Stimulated activated CD8-positive, alpha-beta memory T cell treated with anti-CD3 and anti-CD28 coated beads, Interleukin-12 subunit alpha, Interleukin-12 subunit beta, amount 100 ng/mL, for 4 hours (primary cell): ENCODE results near the gene HRH1.
"Not testable (repeated sequence)": the region's sequence is repeated elsewhere in the genome, so short reads cannot be mapped to it uniquely, and the experiment has no call there.

ENCODE experiments used
- DNase-seq: peaks from one replicate; pipeline ENCODE4 v3.0.0-alpha.2; 2020; ENCODE audit warnings: low read depth

HRH1 gene

DNA sequence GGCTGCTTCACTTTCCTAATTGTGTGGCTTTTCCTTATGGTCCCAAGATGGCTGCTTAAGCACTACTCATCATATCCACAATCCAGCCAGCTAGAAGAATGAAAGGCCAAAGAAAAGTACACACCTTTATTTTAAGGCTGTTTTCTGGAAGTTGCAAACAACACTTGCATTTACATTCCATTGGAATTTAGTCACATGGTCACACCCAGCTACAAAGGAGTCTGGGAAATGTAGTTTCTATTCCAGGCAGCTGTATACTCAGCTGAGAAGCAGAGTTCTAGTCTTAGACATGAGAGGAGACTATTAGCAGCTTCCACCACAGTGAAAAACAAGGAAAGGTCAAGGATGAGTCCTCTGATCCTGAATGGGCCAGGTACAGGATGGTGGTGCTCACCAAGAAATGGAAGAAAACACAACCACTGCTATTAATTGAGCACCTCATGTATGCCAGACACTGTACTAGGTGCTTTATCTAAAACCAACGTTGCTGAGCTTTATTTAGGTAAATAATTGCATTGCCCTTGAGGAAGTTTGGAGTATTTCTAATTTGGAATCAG, 89.9 kb downstream of the HRH1 start:
- no peak for DNase-seq

DNA sequence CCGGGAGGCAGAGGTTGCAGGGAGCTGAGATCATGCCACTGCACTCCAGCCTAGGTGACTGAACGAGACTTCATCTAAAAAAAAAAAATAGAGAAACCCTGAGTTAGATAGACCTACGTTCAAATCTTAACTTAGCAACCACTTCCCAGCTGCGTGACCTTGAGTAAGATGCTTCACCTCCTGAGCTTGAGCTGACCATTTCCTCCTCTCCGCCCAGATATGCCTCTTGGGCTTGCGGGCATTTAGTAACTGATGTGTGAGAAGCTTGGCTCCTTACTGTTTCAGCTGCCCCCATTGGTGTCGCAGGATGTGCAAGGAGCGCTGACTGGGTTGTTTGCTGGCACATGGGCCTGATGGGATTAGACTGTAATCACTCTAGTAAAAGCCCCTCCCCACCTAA, 91.0 kb downstream of the HRH1 start:
- no peak for DNase-seq

DNA sequence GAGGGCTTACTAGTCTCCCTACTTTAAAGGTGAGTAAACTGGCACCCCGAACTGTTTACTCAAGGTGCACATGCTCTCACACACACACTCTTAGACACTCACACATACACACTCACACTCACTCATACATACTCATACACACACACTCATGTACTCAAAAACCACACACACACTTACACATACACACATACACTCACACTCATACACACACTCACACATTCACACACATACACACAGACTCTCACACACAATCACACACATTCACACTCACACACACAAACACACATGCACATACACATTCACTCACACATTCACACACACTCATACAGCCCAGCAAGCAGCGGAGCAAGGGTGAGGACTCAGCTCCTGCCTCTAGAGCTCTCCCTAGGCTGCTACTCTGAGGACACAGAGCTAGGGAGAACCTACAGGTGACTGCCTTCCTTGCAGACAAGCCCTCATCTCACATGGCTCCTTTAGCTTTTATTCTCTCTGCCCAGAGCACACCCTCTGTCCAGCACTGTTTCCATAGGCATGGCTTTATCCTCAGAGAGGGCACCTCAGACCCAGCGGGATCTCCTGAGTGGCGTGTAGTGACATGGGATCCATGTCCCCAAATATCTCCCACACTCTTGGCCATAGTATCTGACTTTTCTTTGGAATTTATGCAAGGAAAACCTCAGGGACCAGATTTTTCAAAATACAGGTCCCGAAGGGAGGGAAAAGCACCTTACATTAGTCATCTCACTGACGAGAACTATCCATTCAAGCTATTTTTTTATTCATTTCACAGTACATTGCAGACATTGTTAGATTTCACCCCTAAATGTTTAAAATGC, 91.8 kb downstream of the HRH1 start:
- no peak for DNase-seq

DNA sequence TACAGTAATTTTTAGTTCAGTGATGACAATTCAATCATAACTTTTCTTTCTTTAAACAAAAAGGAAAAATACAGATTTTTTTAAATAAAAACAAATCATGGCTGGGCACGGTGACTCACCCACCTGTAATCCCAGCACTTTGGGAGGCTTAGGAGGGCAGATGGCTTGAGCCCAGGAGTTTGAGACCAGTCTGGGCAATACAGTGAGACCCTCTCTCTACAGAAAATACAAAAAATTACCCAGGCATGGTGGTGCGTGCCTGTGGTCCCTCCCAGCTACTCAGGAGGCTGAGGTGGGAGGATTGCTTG, 92.3 kb downstream of the HRH1 start:
- DNase-seq, result no peak

DNA sequence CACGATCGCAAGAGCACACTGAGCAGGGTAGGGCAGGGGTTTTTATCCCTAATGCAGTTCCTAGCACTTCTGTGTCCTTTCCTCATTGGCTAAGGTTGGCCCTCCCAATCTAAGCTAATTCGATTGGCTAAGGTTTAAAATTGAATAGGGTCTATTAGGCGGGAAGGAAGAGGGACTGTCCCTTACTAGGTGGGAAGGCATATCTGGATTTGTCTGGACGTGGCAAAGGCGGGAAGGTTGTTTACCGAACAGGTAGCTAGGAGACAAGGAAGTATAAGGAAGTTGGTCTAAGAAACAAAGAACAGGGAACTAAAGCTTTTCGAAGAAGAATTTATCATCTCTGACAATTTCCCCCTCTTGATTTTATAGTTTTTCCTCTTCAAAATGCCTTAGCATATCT, 93.1 kb downstream of the HRH1 start:
- DNase-seq, result no peak

DNA sequence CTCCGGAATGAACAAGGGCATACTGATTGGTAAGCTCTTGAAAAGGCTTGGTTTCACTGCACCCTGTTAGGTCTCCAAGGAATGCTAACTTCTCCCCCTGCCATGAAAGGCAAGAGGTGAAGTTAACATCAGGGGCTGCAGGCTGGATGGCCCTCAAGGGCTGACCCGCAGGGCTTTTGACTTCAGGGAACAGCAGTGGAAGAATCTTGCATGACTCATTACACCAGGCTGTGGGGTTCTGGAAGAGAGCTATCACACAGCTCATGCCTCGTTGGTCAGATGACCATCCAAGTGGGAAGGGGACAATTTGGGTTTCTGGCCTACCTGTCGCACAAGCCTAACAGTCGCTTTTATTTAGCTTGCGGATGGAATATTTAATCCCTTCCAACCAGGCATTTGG, 94.3 kb downstream of the HRH1 start:
- DNase-seq, result no peak

DNA sequence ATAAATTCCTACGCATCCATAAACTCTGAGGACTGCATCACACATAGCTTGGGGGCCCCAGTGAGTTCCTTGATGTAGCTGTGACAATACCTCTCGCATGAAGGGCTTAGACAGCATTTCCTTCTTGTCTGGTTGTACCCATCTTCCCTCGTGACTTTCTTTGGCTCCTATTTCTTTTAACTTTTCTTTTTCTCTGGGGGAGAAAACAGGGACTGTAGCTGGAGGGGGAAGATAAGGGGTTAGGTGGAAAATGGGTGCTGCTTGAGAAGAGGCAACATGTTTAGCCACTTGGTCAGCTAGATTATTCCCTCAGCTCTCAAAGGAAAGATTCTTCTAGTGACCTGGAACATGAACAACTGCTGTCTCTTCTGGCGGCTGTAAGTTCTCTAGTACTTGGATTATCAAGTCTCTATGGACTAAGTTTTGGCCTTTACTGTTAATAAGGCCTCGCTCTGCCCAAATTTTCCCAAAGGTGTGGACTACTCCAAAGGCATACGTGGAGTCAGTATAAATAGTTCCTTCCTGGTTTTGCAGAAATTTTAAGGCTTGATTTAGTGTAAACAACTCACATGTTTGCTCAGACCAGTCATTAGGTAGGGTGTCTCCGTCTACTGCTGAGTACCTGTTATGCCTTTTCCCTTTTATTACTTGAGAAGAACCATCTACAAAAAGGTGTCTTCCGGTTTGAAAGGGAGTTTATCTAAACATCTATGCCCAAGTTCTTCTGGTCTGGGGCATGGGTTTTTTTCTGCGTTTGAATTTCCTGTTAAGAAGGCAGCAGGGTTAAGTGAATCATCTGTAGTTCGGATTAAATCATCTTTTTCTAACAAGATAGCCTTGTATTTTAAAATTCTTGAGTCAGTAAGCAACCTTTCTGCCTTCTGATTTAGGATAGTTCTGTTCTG, 96.9 kb downstream of the HRH1 start:
- DNase-seq, result no peak

DNA sequence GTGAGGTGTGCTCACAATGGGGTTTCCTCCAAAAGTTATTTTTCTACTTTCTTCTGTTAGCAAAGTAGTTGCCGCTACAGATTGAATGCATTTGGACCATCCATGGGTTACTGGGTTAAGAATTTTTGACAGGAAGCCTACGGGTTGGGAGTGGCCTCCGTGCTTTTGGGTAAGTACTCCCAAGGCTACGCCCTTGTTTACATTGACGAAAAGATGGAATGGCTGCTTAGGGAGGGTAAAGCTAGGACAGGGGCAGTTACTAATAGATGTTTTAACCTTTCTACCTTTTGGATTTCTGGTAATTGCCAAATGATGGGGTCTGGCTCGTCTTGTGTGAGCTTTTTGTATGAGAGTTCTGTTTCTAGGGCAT, 97.5 kb downstream of the HRH1 start:
- DNase-seq, result no peak

DNA sequence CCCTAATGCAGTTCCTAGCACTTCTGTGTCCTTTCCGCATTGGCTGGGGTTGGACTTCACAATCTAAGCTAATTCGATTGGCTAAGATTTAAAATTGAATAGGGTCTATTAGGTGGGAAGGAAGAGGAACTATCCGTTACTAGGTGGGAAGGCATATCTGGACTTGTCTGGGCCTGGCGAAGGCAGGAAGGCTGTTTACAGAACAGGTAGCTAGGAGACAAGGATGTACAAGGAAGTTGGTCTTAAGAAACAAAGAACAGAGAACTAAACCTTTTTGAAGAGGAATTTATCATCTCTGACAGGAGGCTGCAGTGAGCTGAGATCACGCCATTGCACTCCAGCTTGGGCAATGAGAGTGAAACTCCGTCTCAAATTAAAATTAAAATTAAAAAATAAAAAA, 100.6 kb downstream of the HRH1 start:
- DNase-seq, result no peak

DNA sequence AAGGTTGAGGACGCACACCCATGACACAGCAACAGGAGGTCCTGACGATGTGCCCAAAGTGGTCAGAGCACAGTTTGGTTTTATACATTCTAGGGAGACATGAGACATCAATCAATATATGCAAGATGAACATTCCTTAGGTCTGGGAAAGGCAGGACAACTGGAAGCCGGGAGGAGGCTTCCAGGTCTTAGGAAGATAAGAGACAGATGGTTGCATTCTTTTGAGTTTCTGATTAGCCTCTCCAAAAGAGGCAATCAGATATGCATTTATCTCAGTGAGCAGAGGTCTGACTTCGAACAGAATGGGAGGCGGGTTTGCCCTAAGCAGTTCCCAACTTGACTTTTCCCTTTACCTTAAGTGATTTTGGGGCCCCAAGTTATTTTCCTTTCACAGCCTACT, 101.2 kb downstream of the HRH1 start:
- DNase-seq, result not testable (repeated sequence)

DNA sequence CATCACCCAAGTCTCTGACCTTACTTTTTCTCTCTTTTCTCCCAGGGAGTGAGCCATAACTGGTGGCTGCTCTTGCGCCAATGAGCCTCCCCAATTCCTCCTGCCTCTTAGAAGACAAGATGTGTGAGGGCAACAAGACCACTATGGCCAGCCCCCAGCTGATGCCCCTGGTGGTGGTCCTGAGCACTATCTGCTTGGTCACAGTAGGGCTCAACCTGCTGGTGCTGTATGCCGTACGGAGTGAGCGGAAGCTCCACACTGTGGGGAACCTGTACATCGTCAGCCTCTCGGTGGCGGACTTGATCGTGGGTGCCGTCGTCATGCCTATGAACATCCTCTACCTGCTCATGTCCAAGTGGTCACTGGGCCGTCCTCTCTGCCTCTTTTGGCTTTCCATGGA, 104.7 kb downstream of the HRH1 start:
- no peak for DNase-seq

DNA sequence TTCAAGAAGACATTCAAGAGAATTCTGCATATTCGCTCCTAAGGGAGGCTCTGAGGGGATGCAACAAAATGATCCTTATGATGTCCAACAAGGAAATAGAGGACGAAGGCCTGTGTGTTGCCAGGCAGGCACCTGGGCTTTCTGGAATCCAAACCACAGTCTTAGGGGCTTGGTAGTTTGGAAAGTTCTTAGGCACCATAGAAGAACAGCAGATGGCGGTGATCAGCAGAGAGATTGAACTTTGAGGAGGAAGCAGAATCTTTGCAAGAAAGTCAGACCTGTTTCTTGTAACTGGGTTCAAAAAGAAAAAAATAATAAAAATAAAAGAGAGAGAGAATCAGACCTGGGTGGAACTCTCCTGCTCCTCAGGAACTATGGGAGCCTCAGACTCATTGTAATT, 106.2 kb downstream of the HRH1 start:
- DNase-seq, result no peak

DNA sequence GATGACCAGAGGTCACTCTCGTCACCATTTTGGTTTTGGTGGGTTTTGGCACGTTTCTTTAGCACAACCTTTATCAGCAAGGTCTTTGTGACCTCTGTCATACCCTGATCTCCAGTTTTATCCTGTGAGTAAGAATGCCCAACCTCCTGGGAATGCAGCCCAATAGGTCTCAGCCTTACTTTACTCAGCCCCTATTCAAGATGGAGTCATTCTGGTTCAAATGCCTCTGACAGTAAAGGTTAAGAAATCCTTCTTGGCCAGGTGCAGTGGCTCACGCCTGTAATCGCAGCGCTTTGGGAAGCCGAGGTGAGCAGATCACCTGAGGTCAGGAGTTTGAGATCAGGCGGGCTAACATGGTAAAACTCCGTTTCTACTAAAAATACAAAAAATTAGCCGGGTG, 114.7 kb downstream of the HRH1 start:
- no peak for DNase-seq

DNA sequence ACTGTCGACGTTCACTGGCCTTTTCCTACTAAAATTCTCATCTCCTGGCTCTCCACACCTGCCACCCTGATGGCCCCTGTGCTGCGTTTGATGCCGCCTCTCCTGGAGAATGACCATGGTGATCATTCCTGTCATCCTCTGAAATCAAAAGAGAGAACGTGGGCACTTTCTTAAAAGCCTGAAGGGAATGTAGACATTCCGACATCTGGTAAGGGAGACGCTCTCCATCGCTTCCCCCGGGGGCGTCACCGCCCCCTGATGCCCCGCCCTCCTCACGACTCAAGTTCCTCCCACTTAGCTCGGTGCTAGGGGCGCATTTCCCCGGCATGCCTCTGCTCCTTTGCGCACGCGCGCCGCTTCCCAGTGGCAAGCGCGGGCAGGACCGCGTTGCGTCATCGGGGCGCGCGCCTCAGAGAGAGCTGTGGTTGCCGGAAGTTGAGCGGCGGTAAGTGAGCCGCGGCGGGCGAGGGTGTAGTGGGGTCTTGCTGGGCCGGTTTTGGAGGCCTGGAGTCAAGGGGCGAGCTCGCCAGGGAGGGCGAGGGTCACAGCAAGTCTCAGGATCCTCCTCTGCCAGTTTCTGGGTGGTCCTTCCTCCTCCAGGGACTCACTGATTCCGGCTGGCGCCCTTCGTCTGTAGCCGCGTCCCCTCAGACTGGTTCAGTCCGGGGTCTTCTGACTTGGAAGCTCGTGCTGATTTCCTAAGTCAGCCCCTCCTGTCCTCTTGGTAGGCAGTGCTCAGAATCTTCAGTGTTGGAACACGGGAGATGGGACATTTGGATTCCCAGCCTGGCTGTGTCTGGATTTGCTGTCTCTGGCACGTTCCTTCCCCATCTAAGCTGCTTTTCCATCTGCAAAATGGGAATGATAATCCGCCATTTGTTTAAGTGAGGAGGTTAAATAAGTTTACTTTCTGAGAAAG, 118.0 kb downstream of the HRH1 start, which contains the start of gene ATG7:
Gene ATG7 (plus strand): TSS at position 412 of the 919 bp plus-strand sequence. CDS start 26,299 bp downstream, outside the sequence.
- peak; percentile 96 for DNase-seq

DNA sequence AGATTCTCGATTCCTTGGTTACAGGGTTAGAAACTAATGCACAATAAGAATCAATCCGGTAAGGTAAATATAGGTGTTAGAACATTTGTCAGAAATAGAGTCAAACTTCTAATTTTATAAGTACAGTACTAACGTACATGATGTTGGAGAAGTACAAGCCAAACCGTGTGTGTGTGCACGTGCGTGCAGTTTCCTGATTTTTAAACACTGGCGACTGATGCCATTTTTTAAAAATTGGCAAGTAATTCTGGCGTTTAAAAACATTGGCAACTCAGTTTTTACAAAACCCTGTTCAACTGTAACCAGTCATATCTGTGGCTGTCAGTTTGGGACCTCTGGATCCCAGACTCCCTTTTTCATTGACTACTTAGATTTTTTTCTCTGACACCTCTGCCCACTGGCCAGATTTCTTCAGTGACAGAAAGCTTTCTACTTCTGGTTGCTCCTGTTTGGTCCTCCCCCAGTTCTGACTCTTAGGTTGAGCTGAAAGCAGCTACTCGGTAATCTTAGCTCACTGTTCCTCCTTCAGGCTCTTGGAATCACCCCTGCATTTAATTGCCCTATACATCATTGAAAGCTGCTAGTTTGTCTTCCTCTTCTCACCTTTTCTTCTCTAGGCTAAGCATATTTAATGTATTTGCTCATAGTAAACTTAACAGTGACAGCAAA, 118.7 kb downstream of the HRH1 start:
- DNase-seq, result no peak

DNA sequence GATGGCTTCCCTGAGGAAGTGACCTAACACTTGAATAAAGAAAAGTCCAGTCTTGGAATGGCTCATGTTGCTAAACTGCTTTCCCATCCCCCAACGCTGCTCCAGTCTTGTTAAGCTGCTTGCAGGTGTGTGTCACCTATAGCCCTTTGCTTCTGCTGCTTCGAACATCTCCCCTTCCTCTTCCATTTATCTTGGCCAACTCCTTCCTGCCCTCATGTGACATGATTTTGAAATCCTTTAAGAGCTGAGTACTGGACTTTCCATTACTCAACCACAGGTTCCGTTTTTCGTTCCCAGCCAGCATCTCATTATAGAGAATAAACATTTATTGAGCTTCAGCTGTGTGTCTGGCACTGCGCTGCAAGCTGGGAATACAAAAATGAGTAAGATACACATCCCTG, 119.6 kb downstream of the HRH1 start:
- DNase-seq, result no peak

DNA sequence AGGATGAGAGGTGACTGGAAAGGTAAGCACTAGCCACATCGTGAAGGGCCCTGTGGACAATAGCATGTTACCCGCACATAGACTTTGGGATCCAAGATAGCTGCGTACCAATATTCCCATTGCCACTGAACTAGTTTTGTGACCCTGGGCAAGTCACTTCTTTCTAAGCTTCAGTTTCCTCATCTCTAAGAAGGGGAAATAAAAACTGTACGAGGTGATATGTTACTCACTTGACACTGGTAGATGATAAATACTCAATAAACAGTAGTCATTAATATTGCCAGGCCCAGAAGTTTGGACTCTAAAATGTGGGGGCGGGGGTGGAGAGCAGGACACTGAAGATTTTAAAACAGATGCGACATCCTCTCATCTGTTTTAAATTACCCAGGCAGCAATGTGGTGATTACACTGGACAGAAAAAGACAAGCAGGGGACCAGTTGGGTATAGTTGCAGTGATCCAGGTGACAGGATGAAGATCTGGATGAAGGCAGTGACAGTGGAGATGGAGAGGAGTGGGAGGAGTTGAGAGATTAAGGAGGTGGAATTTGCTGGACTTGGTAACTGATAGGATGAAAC, 120.4 kb downstream of the HRH1 start:
- no peak for DNase-seq

DNA sequence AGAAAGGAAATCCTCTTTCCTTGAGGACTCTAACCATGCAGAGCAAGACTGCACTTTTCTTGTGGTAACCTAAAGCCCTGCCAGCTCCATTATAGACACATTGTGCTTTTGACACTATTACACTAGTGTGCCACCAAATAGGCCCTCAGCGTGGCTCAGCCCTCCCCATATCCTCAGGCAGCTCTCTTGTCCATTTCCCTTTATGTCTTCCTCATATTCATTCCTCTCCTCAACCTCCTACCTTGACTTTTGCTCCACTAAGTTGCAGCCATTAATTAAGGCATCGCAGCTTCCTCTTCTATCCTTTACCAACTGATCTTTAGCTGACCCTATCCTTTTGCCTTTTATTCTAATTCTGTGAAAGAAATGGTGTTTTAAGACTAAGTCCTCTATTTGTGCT, 121.6 kb downstream of the HRH1 start:
- DNase-seq, result no peak

DNA sequence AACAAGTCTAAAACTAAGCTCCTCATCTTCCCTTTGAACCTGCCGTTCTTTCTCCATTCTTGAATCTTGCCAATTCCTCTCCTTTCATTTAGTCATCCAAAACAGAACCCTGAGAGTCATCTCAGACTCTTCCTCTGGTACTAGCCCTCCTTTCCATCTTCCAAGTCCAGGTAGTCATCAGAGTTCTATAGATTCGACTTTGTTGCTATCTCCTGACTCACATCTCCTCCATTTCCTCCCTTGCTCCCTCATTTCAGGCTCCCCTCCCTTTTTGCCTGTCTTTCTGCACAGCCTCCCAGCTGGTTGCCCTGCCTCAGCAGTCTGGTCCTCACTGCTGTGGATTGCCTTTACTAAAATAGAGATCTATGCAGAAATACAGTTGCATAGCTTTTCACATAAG, 122.6 kb downstream of the HRH1 start:
- no peak for DNase-seq

DNA sequence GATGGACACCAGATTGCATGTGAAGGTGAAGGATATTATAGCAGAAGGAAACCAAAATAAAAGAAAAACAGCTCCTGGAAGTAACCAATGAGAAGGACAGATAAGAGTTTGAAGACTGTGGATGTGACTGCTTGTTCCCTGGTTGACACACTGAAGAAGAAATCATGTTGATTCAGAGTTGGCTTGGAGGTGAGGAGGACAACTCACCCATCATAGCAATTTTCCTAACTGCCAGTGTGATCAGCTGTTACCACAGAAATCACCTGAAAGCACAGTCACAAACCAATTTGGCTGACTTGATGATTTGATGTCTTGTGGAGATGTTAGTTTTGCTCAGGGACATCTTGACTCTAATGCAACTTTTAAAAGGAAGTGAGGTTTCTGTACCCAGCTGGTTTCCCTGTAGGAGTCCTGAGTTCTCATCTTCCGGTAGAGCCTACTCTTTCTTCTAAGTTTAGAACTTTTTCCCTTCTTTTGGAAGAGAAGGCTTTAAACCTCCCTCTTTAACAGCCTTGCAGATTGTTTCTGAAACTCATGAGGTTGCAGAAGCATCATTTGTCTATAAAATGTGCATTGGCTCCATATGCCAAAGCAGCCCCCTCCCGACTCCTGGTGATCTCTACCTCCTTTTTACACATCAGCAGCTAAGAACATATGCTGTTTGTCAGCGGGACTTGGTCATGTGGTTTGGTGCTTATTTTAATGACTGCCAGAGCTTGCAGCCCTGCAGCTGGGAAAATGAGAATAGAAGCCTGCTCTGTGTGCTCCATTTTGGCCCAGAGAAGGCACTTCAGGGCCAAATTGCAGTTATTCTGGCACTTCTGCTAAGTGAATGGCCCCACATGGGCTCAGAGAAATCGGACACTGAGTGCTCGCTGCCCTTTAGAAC, 128.2 kb downstream of the HRH1 start:
- no peak for DNase-seq
